GM21360 (cell line): Measurements from ENCODE around the gene ROBO1.

Source experiments
- ATAC-seq: cut with Tn5 transposase; IDR thresholded peaks from one replicate; pipeline ENCODE4 v1.9.1; 2021; ENCODE audit warnings: mild to moderate bottlenecking, moderate library complexity; ENCODE audit not compliant: unreplicated experiment

The ROBO1 gene

GRCh38 chr3:79097964-79098660 is 669.7 kb downstream of the ROBO1 start:
- ATAC-seq, result no peak

DNA sequence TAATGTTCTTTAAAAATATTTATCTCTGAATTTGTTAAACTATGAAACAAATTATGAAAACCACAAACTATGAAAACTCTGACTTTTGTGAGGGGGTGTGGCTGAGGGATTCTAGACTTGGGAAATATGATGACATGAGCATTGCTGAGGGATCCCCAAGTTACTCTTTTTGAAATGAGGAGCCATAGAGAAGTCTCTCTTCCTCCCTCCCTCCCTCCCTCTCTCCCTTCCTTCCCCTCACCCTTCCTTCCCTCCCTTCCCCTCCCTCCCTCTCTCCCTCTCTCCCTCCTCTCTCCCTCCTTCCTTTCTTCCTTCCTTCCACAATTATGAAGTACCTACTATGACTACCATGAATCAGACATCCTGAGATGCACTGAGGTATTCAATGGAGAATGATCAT is 673.1 kb downstream of the ROBO1 start:
- ATAC-seq, result no peak

DNA sequence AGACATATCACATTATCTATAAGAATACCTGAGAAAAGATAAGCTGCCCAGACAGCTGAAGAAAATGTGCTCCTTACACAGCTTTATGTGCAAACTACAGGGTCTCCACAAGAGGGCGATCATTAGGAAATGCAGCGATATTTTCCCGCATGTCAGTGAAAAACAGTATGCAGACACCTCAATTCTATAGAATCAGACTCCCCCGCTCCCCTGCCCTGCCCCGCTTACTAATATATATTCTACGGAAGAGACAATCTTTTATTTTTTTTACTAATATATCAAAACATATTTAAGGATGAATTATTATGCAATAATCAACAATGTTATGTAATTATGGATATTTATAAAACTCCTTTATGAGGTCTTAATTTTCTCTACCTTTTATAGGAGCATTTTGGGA is 681.3 kb downstream of the ROBO1 start:
- peak; percentile 96 for ATAC-seq

GRCh38 chr3:79085171-79085570 is 682.6 kb downstream of the ROBO1 start:
- no peak for ATAC-seq

- no peak for ATAC-seq
Observed at GRCh38 chr3:79081335-79081734, 686.5 kb downstream of the ROBO1 start.

DNA sequence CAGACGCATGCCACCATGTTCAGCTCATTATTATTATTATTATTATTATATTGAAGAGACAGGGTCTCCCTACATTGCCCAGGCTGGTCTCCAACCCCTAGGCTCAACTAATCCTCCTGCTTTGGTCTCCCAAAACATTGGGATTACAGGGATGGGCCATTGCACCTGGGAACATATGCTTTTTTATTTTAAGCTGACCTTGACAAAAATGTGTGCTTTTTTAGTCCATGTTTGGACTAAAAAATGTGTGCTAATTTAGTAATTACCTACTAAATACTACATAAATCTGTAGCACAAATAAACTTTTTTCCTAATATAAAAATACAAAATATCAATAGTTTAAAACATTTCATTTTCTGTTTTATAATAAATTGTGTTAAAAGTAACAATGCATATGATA is 693.2 kb downstream of the ROBO1 start:
- no peak for ATAC-seq

DNA sequence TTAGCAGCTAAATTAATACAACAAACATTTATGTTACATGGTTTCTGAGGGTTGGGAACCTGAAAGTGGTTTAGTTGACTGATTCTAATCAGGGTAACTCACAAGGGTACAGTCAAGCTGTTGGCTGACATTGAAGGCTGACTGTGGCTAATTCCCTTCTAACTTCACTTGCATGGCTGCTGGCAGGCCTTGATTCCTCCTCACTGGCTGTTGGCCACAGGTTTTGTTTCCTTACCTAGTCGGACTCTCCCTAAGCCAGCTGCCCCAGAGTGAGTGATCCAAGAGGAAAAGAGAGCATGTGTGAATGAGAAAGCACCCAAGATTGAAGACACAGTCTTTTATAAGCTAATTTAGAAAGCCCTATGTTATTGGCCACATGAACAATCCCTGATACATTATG is 700.1 kb downstream of the ROBO1 start:
- ATAC-seq, result no peak

DNA sequence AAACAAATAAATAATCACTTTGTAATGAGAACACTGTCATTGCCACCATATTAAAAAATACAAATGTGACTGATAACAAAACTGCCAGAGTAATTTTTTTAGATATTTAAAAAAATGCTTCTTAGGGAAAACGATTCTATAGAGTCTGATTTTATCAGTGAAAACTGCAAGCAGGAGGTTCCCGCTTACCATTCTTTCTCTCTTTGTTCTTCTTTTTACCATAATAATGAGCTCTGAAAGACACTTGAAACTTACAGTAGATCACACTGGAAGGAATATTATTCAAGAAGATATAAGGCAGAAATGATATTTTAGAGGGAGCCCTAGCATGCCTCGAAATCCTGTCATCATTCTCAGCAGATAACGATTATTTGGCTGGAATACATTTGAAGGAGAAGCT is 701.3 kb downstream of the ROBO1 start:
- no peak for ATAC-seq

DNA sequence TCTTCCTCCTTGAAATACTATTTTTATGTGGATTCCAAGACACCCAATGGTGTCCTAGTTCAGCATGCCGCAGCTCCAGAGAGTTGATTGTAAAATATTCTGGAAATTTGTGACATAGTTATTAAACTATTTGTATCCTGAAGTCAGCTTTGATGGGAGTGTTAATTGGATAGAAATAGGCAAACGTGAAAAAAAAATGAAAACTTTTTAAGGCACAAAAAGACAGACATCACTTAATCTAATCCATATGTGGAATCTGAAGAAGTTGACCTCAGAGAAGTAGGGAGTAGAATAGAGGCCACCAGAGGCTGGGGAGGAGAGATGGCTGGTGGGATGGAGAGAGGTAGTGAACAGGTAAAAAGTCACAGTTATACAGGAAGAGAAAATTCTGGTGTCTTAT is 704.2 kb downstream of the ROBO1 start:
- ATAC-seq, result no peak

GRCh38 chr3:79057756-79058155 is 710.0 kb downstream of the ROBO1 start:
- no peak for ATAC-seq

DNA sequence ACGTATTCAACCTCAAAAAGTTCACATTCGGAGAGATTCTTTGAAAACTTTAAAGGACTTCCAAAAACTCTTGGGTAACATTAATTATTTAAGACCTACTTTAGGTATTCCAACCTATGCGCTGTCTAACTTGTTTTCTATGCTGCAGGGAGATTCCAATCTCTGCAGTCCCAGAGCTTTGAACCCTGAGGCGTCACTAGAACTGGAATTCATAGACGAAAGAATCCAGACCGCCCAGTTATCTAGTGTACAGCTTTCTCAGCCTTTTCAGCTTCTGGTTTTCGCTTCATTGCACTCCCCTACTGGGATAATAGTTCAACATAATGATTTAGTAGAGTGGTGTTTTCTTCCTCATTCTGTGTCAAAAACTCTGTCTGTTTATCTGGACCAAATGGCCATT is 711.3 kb downstream of the ROBO1 start:
- ATAC-seq, result no peak

DNA sequence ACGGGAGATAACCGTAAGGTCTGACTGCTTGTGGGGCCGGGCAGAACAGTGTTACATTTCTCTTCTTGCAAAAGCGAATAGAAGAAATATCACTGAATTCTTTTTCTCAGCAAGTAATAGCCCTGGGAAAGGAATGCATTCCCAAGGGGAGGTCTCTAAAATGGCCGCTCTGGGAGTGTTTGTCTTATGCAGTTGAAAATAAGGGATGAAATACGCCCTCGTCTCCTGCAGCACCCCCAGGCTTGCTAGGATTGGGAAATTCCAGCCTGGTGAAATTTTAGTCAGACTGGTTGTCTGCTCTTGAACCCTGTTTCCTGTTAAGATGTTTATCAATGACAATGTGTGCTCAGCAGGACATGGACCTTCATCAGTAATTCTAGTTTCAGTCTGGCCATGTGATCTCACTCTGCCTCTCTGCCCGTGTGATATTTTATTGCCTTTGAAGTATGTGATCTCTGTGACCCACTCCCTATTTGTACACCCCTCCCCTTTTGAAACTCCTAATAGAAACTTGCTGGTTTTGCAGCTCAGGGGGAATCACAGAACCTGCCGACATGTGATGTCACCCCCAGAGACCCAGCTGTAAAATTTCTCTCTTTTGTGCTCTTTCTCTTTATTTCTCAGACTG is 715.6 kb downstream of the ROBO1 start:
- no peak for ATAC-seq

DNA sequence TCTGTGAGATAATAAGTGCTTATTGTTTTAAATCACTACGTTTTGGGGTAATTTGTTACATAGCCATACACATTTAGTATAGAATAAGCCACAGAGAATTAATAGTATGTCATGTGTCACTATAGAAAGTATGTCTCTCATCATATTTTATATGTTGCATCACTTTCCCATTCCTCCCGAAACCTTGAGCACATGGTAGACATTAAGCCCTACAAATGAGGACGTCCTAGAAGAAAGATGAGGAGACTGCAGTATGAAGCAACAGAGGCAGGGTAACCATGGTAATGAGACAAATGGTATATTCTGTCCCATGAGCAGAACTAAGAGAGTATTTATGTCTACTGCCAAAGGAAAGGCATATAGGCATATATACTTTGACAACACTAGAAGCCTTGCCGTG is 720.2 kb downstream of the ROBO1 start:
- ATAC-seq, result no peak

GRCh38 chr3:79041621-79042020 is 726.2 kb downstream of the ROBO1 start:
- ATAC-seq, result no peak

DNA sequence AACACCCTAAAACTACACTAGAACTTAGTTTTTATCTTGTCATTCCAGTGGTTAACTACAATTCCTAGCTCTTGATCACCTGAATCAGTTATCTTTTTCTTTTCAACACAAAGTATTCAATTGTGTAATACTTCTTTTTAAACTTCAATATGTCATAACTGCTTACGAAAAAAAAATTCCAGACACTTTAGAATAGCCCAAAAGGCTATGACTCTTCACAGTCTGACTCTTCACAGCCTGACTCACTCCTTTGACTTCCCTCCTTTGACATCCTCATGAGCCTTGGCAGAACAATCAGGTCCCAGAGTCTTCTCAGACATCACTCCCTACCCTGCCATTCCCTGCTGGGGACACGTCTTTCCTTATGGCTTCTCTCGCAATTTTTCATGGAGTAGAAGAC is 727.1 kb downstream of the ROBO1 start:
- no peak for ATAC-seq

- no peak for ATAC-seq
Observed at GRCh38 chr3:79040091-79040490, 727.7 kb downstream of the ROBO1 start.

GRCh38 chr3:79039192-79039591 is 728.6 kb downstream of the ROBO1 start:
- ATAC-seq, result no peak

- no peak for ATAC-seq
Observed at GRCh38 chr3:79038636-79039035, 729.2 kb downstream of the ROBO1 start.

- no peak for ATAC-seq
Observed at GRCh38 chr3:79038057-79038456, 729.7 kb downstream of the ROBO1 start.

- ATAC-seq, result peak; percentile 81
Observed at GRCh38 chr3:79032686-79033318, 735.0 kb downstream of the ROBO1 start.

GRCh38 chr3:79030157-79030556 is 737.6 kb downstream of the ROBO1 start:
- ATAC-seq, result no peak

- ATAC-seq, result no peak
Observed at GRCh38 chr3:79028916-79029315, 738.9 kb downstream of the ROBO1 start.
